GM12875 (cell line): ENCODE measurements around the gene TMEM129.
A peak's percentile ranks its signal among the peaks of the same experiment; 100 is the strongest.

Experiments used
- H3K4me3 ChIP-seq: one replicate; pipeline ENCODE4 v1.5.1; 2011; ENCODE audit warnings: low read depth, low read length, control low read depth
- CTCF ChIP-seq: IDR thresholded peaks from 2 replicates; pipeline ENCODE4 v1.5.1; 2011; ENCODE audit warnings: low read depth, mild to moderate bottlenecking, control low read depth, inconsistent platforms, low read length, moderate library complexity, borderline replicate concordance; ENCODE audit not compliant: insufficient read depth

Gene TMEM129

GRCh38 chr4:1720163-1720983, 750 bp downstream of the TMEM129 start:
- TF ChIP-seq CTCF: no peak
- peak overlapping the region; percentile 91 for H3K4me3 ChIP-seq

GRCh38 chr4:1718095-1718850, 2.9 kb downstream of the TMEM129 start:
- no peak overlapping the region for H3K4me3 ChIP-seq
- no peak for TF ChIP-seq CTCF

GRCh38 chr4:1717129-1718094, 3.7 kb downstream of the TMEM129 start:
- no peak for TF ChIP-seq CTCF
- H3K4me3 ChIP-seq: no peak overlapping the region

- no peak for TF ChIP-seq CTCF
- H3K4me3 ChIP-seq: no peak overlapping the region
Measured at GRCh38 chr4:1716065-1716945, 4.8 kb downstream of the TMEM129 start.

GRCh38 chr4:1715002-1715758, 5.9 kb downstream of the TMEM129 start:
- no peak for TF ChIP-seq CTCF
- H3K4me3 ChIP-seq: peak overlapping the region; percentile 90
